IMR-90 (cell line): ENCODE data around the gene PCED1B. TPM values are rescaled to one million over a fixed set of nuclear protein-coding genes. Genes with fewer than 3 reads are reported as not detected.
A peak's percentile ranks its signal among the peaks of the same experiment; 100 is the strongest.

Source experiments
- ATAC-seq: fragments of 200-7000 bp; cut with Tn5 transposase; 2 replicates; pipeline ENCODE4 v1.9.1; 2020; ENCODE audit warnings: low read depth, mild to moderate bottlenecking, moderate library complexity
- BruUV-seq: library from RNA; stranded (reverse); fragments of 400-500 nt; replicated peaks from 2 replicates; lab custom pipeline; 2021; lab: Mats Ljungman, UMichigan
- CTCF ChIA-PET: fragments of 300-600 bp; formaldehyde crosslinking; extraction: SDS; loops from one replicate; lab custom pipeline; 2021; ENCODE audit warnings: antibody characterized with exemption; lab: Yijun Ruan, JAX
- POLR2A ChIA-PET: fragments of 300-600 bp; sonication (Branson Sonifier 250); formaldehyde crosslinking; loops from one replicate; lab custom pipeline; 2022; ENCODE audit warnings: antibody characterized with exemption; ENCODE audit not compliant: unreplicated experiment; lab: Charles Lee
- DNase-seq: peaks from one replicate; pipeline ENCODE4 v3.0.0; 2013
- H2AFZ ChIP-seq: replicated peaks from 2 replicates; pipeline ENCODE3; 2013; ENCODE audit warnings: low read length, mild to moderate bottlenecking; ENCODE audit not compliant: poor library complexity
- H2AK5ac ChIP-seq: 2 replicates; pipeline ENCODE4 v1.6.1; 2013; ENCODE audit warnings: low read depth, low read length, inconsistent platforms
- H2AK9ac ChIP-seq: replicated peaks from 2 replicates; pipeline ENCODE3; 2013; ENCODE audit warnings: mild to moderate bottlenecking, low read depth, low read length, moderate library complexity; ENCODE audit not compliant: poor library complexity
- H2BK120ac ChIP-seq: 2 replicates; pipeline ENCODE4 v1.6.1; 2013; ENCODE audit warnings: low read depth, low read length, inconsistent platforms
- H2BK15ac ChIP-seq: 3 replicates; pipeline ENCODE4 v1.6.1; 2013; ENCODE audit warnings: low read depth, low read length, inconsistent platforms
- H2BK20ac ChIP-seq: 2 replicates; pipeline ENCODE4 v1.6.1; 2013; ENCODE audit warnings: low read depth, mild to moderate bottlenecking, inconsistent platforms, low read length, moderate library complexity
- H2BK5ac ChIP-seq: 2 replicates; pipeline ENCODE4 v1.6.1; 2013; ENCODE audit warnings: mild to moderate bottlenecking, low read depth, low read length, inconsistent platforms; ENCODE audit not compliant: poor library complexity, severe bottlenecking
- H3K14ac ChIP-seq: replicated peaks from 2 replicates; pipeline ENCODE4 v1.6.1; 2013; ENCODE audit warnings: low read depth, low read length, inconsistent platforms
- H3K18ac ChIP-seq: 2 replicates; pipeline ENCODE4 v1.6.1; 2013; ENCODE audit warnings: low read depth, low read length, control low read depth
- H3K23ac ChIP-seq: 2 replicates; pipeline ENCODE4 v1.6.1; 2013; ENCODE audit warnings: low read depth, low read length, inconsistent platforms
- H3K27ac ChIP-seq: 2 replicates; pipeline ENCODE4 v1.5.1; 2013; ENCODE audit warnings: mild to moderate bottlenecking, control low read depth, low read length; ENCODE audit not compliant: insufficient read depth
- H3K27me3 ChIP-seq: 2 replicates; pipeline ENCODE4 v1.6.1; 2013; ENCODE audit warnings: low read length; ENCODE audit not compliant: control insufficient read depth, insufficient read depth
- H3K36me3 ChIP-seq: 2 replicates; pipeline ENCODE4 v1.6.1; 2013; ENCODE audit warnings: low read length, mixed read lengths; ENCODE audit not compliant: control insufficient read depth, insufficient read depth
- H3K4ac ChIP-seq: 2 replicates; pipeline ENCODE4 v1.6.1; 2013; ENCODE audit warnings: low read depth, low read length, inconsistent platforms
- H3K4me1 ChIP-seq: 2 replicates; pipeline ENCODE4 v1.6.1; 2013; ENCODE audit warnings: low read length, mixed read lengths; ENCODE audit not compliant: control insufficient read depth, insufficient read depth
- H3K4me2 ChIP-seq: 2 replicates; pipeline ENCODE4 v1.6.1; 2013; ENCODE audit warnings: low read depth, mild to moderate bottlenecking, control low read depth, low read length, moderate library complexity
- H3K4me3 ChIP-seq: 2 replicates; pipeline ENCODE4 v1.5.1; 2013; ENCODE audit warnings: low read depth, mild to moderate bottlenecking, control low read depth, low read length, moderate library complexity; ENCODE audit not compliant: insufficient read depth
- H3K56ac ChIP-seq: 2 replicates; pipeline ENCODE4 v1.6.1; 2013; ENCODE audit warnings: low read length, inconsistent platforms; ENCODE audit not compliant: insufficient read depth; ENCODE audit errors: extremely low read depth
- H3K79me1 ChIP-seq, 2 experiments: 2 replicates each; pipeline ENCODE4 v1.6.1; 2013; ENCODE audit warnings: low read length in 2 of 2, inconsistent platforms in 1 of 2, low read depth in 1 of 2
- H3K9ac ChIP-seq: 2 replicates; pipeline ENCODE4 v1.6.1; 2013; ENCODE audit warnings: low read depth, low read length, control low read depth
- H3K9me1 ChIP-seq: 2 replicates; pipeline ENCODE4 v1.6.1; 2013; ENCODE audit warnings: low read length, inconsistent platforms; ENCODE audit not compliant: insufficient read depth
- H3K9me3 ChIP-seq: 2 replicates; pipeline ENCODE4 v1.6.1; 2013; ENCODE audit warnings: low read length; ENCODE audit not compliant: control insufficient read depth, insufficient read depth
- H4K20me1 ChIP-seq: 2 replicates; pipeline ENCODE4 v1.6.1; 2013; ENCODE audit warnings: low read length, inconsistent platforms; ENCODE audit not compliant: insufficient read depth
- H4K5ac ChIP-seq: 2 replicates; pipeline ENCODE4 v1.6.1; 2013; ENCODE audit warnings: mild to moderate bottlenecking, low read depth, low read length, control low read depth
- H4K8ac ChIP-seq, 2 experiments: 2 replicates each; pipeline ENCODE4 v1.6.1; 2013; ENCODE audit warnings: low read depth in 2 of 2, low read length in 2 of 2, control low read depth in 1 of 2, inconsistent platforms in 1 of 2
- H4K91ac ChIP-seq: 2 replicates; pipeline ENCODE4 v1.6.1; 2013; ENCODE audit warnings: low read depth, low read length, inconsistent platforms; ENCODE audit not compliant: insufficient read depth
- FOS ChIP-seq: fragments of 150-350 bp; IDR thresholded peaks from 2 replicates; pipeline ENCODE4 v1.6.1; 2016; ENCODE audit warnings: low read depth, low read length
- MAFK ChIP-seq: IDR thresholded peaks from 2 replicates; pipeline ENCODE4 v1.6.1; 2012; ENCODE audit warnings: low read depth, low read length, improper control_type of control experiment
- MXI1 ChIP-seq: IDR thresholded peaks from 2 replicates; pipeline ENCODE4 v1.6.1; 2012; ENCODE audit warnings: low read depth, mild to moderate bottlenecking, low read length, moderate library complexity, borderline replicate concordance
- WGBS, 2 experiments: methylation state at CpG; one replicate each; pipeline versions ENCODE4 v1.1.5 to v1.1.7; 2013; ENCODE audit warnings: missing lambda C conversion rate in 2 of 2; ENCODE audit not compliant: insufficient read length in 1 of 2; ENCODE audit errors: extremely low coverage in 2 of 2; 5-methylcytosine and 5-hydroxymethylcytosine counted together
- dilution Hi-C: fragments of 300-500 bp; cut with HindIII; formaldehyde crosslinking; loops from one replicate; pipeline ENCODE4 v1.14.3; 2018; ENCODE audit warnings: low sequenced_read_pairs; ENCODE audit not compliant: unreplicated experiment
- in situ Hi-C: fragments of 300-500 bp; cut with MboI; formaldehyde crosslinking; loops from 3 replicates; pipeline ENCODE4 v1.14.3; 2019; ENCODE audit warnings: low sequenced_read_pairs, inconsistent platforms, mixed read lengths
- intact Hi-C: fragments of 100-400 bp; cut with micrococcal nuclease; formaldehyde crosslinking; loops from 2 replicates; pipeline ENCODE4 v1.10.0; 2022
- polyA plus RNA-seq, 3 experiments: library from polyadenylated mRNA; depleted of rRNA; stranded (reverse); fragments of >200 nt; gene quantifications; 2 replicates each; pipeline ENCODE4 v1.2.3, GENCODE V29; 2012; ENCODE audit warnings: low replicate concordance in 1 of 3
- total RNA-seq: library from RNA; depleted of rRNA; stranded (reverse); fragments of >200 nt; gene quantifications from 2 replicates; pipeline ENCODE4 v1.2.3, GENCODE V29; 2012

The PCED1B gene
- total and polyA plus RNA-seq, 2 of the 4 experiments (the other 2 are of a cell fraction), result 0.36 to 2.6 TPM

DNA sequence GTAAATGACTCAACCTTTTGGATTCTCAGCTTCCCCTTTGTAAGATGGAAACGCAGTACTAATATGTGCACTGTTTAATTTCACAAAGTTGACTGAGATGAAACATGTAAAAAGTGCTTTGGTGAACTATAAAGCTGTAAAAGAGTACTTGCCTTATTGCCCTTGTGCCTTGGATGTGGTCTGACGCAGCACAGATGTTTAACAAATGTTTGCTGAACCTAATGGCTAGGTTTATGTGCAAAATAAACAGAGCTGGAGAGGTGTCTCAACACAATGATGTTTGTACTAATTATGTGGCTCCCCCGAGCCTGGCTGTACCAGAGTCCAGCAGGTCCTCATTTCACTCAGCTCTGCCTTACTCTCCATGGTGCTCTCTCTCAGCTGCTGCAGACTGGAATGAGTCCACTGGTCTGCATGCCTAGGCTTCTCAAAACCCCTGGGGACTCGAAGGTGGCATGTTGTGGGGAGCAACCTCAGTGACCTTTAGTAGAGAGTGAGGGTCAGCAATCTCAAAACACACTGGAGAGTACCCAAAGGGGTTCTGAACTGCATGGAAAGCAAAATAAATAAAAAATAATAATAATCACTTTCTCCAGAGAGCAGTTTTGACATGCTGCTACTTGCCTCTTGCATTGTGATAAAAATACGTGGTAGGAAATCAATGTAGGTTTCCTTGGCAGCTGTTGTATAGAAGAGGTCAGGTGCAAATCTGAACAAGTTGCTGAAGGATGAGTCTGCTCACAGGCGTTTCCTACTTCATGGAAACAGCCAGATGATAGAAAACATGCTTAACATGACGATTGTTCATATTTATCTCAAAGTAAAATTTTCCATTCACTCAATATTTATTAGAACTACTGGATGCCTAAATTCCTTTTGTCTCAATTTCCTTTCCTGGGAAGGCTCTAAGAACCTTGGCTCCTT lies 8.9 kb downstream of the PCED1B start:
- Histone ChIP-seq H3K27ac (no peak overlapping the region), H2BK5ac (peak overlapping the region; percentile 49), H4K91ac (peak overlapping the region; percentile 67), H2AFZ (peak overlapping the region; percentile 1), H3K4ac (peak overlapping the region; percentile 72), H3K36me3 (no peaks in the 10 kb centered on the region), H3K14ac (peak overlapping the region; percentile 51), H3K56ac (peak overlapping the region; percentile 2; the same call in 1 of the 2 replicates), H3K4me3 (no peak overlapping the region), H2AK5ac (peak overlapping the region; percentile 29), H4K8ac (peak overlapping the region in 1 of 2 experiments; percentile 72; a peak in 2 of 4 replicates), H3K9me3 (no peaks in the 10 kb centered on the region), H2BK20ac (peak overlapping the region; percentile 90), H3K23ac (peak overlapping the region; percentile 61), H3K9ac (no peak overlapping the region), H4K20me1 (no peaks in the 10 kb centered on the region), H4K5ac (no peak overlapping the region; the same call in 1 of the 2 replicates), H3K27me3 (no peaks in the 10 kb centered on the region), H3K9me1 (peaks cover 5% of the 10 kb centered on the region; the same call in 1 of the 2 replicates), H2AK9ac (no peak overlapping the region), H3K4me1 (peaks cover 10% of the 10 kb centered on the region; the same call in 1 of the 2 replicates), H2BK15ac (peak overlapping the region; percentile 37; the same call in 2 of the 3 replicates), H3K4me2 (peak overlapping the region; percentile 7; the same call in 1 of the 2 replicates), H2BK120ac (peak overlapping the region; percentile 87), H3K18ac (peak overlapping the region; percentile 78; the same call in 1 of the 2 replicates), H3K79me1 (peaks cover 2 to 42% of the 10 kb centered on the region in 2 experiments; a peak in 2 of 4 replicates)
- in situ Hi-C loops, result no loop called here
- intact Hi-C loops, result no loop called here
- TF ChIP-seq MAFK, result no peak
- TF ChIP-seq MXI1, result no peak
- TF ChIP-seq FOS, result no peak
- dilution Hi-C loops, result no loop called here
- ChIA-PET POLR2A (interaction anchor here (0.5 kb wide), 2 partner anchors 31 to 90 kb away, joined by 3 to 5 read pairs; no protein-coding TSS in a partner anchor), CTCF (interaction anchor here (0.6 kb wide), 1 partner anchor 98 kb away, joined by 3 read pairs; no protein-coding TSS in a partner anchor)
- ATAC-seq, result peak; percentile 69
- DNase-seq, result peak; percentile 61
- no TSS peak for BruUV-seq
- 40% methylated on average over 1 of the region's 7 CpGs; no CpG with 5 or more reads in 1 of the 2 experiments for WGBS, 2 experiments
